HepG2 (cell line): Measurements from ENCODE around the gene PUS1. TPM values are rescaled to one million over a fixed set of nuclear protein-coding genes. Genes with fewer than 3 reads are reported as not detected.

Experiments
- ATAC-seq: fragments of 200-7000 bp; cut with Tn5 transposase; 3 replicates; pipeline ENCODE4 v1.9.1; 2020; ENCODE audit warnings: mild to moderate bottlenecking, moderate library complexity
- BruUV-seq: library from RNA; stranded (reverse); fragments of 400-500 nt; replicated peaks from 2 replicates; lab custom pipeline; 2021; lab: Mats Ljungman, UMichigan
- CTCF ChIA-PET: fragments of 300-600 bp; formaldehyde crosslinking; extraction: SDS; loops from one replicate; lab custom pipeline; 2021; ENCODE audit warnings: low total read pairs, inconsistent platforms, low intra/inter-chr PET ratio; lab: Yijun Ruan, JAX
- POLR2A ChIA-PET: fragments of 350-600 bp; sonication (Branson Sonifier 250); formaldehyde crosslinking; loops from one replicate; lab custom pipeline; 2020; ENCODE audit warnings: antibody characterized with exemption, inconsistent platforms; lab: Yijun Ruan, JAX
- DNase-seq: peaks from one replicate; pipeline ENCODE4 v3.0.0-alpha.2; 2015; ENCODE audit warnings: low spot score
- FAIRE-seq: peaks from 3 replicates; lab custom pipeline; 2011; peaks lifted over from hg19 to GRCh38; lab: Jason Lieb, UNC
- H2AFZ ChIP-seq: one replicate; pipeline ENCODE4 v1.6.1; 2011; ENCODE audit warnings: low read length, inconsistent platforms
- H3K27ac ChIP-seq: fragments of 300-600 bp; 3 replicates; pipeline ENCODE4 v1.8.0; 2011; ENCODE audit warnings: mixed run types, mild to moderate bottlenecking, mixed read lengths, low read length, inconsistent platforms; ENCODE audit not compliant: insufficient read depth; ENCODE audit errors: extremely low read length
- H3K27me3 ChIP-seq, 2 experiments: fragments of 200-600 bp in 1 of 2; 2 replicates in 1 of 2; 3 replicates in 1 of 2; pipeline versions ENCODE4 v1.6.0 to v1.8.0; 2011; ENCODE audit warnings: low read length in 2 of 2, mild to moderate bottlenecking in 2 of 2, moderate library complexity in 2 of 2, inconsistent platforms in 1 of 2; ENCODE audit not compliant: insufficient read depth in 2 of 2, control insufficient read depth in 1 of 2
- H3K36me3 ChIP-seq, 2 experiments: fragments of 200-600 bp in 1 of 2; replicated peaks in 1 of 2; 2 replicates in 1 of 2; 3 replicates in 1 of 2; pipeline versions ENCODE4 v1.5.1 to v1.8.0; 2011; ENCODE audit warnings: low read length in 2 of 2, inconsistent platforms in 1 of 2; ENCODE audit not compliant: insufficient read depth in 2 of 2, control insufficient read depth in 1 of 2
- H3K4me1 ChIP-seq: 2 replicates; pipeline ENCODE4 v1.5.1; 2012; ENCODE audit warnings: low read length, inconsistent platforms; ENCODE audit not compliant: insufficient read depth
- H3K4me2 ChIP-seq: 2 replicates; pipeline ENCODE4 v1.6.0; 2011; ENCODE audit warnings: low read depth, low read length, inconsistent platforms
- H3K4me3 ChIP-seq, 3 experiments: fragments of 200-600 bp in 1 of 3; sonication (generic), shearing (Covaris generic) in 1 of 3; replicated peaks in 1 of 3; 2 replicates each; pipeline ENCODE4 v1.5.1; 2011 to 2016; ENCODE audit warnings: low read length in 3 of 3, inconsistent platforms in 2 of 3, low read depth in 2 of 3, mild to moderate bottlenecking in 2 of 3, control low read depth in 1 of 3, mixed read lengths in 1 of 3; ENCODE audit not compliant: insufficient read depth in 1 of 3
- H3K79me2 ChIP-seq: one replicate; pipeline ENCODE4 v1.6.1; 2011; ENCODE audit warnings: low read length, inconsistent platforms; ENCODE audit not compliant: insufficient read depth
- H3K9ac ChIP-seq: 2 replicates; pipeline ENCODE4 v1.6.0; 2011; ENCODE audit warnings: mild to moderate bottlenecking, low read depth, low read length, inconsistent platforms; ENCODE audit not compliant: insufficient read depth
- H3K9me3 ChIP-seq: 2 replicates; pipeline ENCODE4 v1.5.1; 2012; ENCODE audit warnings: mild to moderate bottlenecking, low read length
- H4K20me1 ChIP-seq: 2 replicates; pipeline ENCODE4 v1.6.0; 2011; ENCODE audit warnings: inconsistent platforms, mild to moderate bottlenecking, low read length, moderate library complexity; ENCODE audit not compliant: insufficient read depth
- AHR ChIP-seq: IDR thresholded peaks from 2 replicates; pipeline ENCODE4 v1.6.1; 2018; ENCODE audit warnings: missing genetic modification reagents, missing compliant biosample characterization
- RBFOX2 ChIP-seq: fragments of 200-400 bp; formaldehyde crosslinking; IDR thresholded peaks from 2 replicates; pipeline ENCODE4 v1.6.1; 2017; ENCODE audit warnings: low read depth, mild to moderate bottlenecking, low read length
- ZNF629 ChIP-seq: sonication (generic); formaldehyde crosslinking; conservative IDR thresholded peaks from 2 replicates; pipeline ENCODE4 v1.5.0; 2020; ENCODE audit warnings: missing genetic modification reagents
- ZSCAN20 ChIP-seq: sonication (generic); formaldehyde crosslinking; IDR thresholded peaks from 2 replicates; pipeline ENCODE4 v1.4.0; 2020; ENCODE audit warnings: missing genetic modification reagents, mild to moderate bottlenecking, borderline replicate concordance
- WGBS: methylation state at CpG from one replicate; pipeline ENCODE4 v1.1.6; 2017; ENCODE audit warnings: low lambda C conversion rate; 5-methylcytosine and 5-hydroxymethylcytosine counted together
- in situ Hi-C: cut with HindIII; loops from 2 replicates; pipeline ENCODE4 v1.10.0; 2017; ENCODE audit warnings: low pct_unique_long_range_greater_than_20kb; ENCODE audit not compliant: extremely low pct_ligation_motif_present
- intact Hi-C: fragments of 100-400 bp; cut with micrococcal nuclease; formaldehyde crosslinking; loops from one replicate; pipeline ENCODE4 v1.10.0; 2022; ENCODE audit not compliant: unreplicated experiment
- polyA plus RNA-seq, 8 experiments: library from polyadenylated mRNA; depleted of rRNA in 3 of 8; stranded (reverse) in 7 of 8; unstranded in 1 of 8; fragments of >200 nt; fragmentation: Illumina TruSeq in 4 of 8; extraction: Trizol in 4 of 8; gene quantifications; 2 replicates each; pipeline versions ENCODE4 v1.2.1 to v1.2.3, GENCODE V29; 2011 to 2016; ENCODE audit warnings: low read depth in 4 of 8, missing spikeins in 1 of 8, mixed read lengths in 1 of 8; ENCODE audit not compliant: insufficient read depth in 1 of 8
- total RNA-seq, 5 experiments: library from RNA; depleted of rRNA; stranded (reverse); fragments of >200 nt; fragmentation: Illumina TruSeq; extraction: Trizol; gene quantifications; 2 replicates each; pipeline ENCODE4 v1.2.3, GENCODE V29; 2016; ENCODE audit warnings: low read depth in 1 of 5

PUS1 gene
- total and polyA plus RNA-seq, 2 of the 13 experiments (the other 11 are each of a cell fraction or from before 2014, with no cell fraction given), result 19.2 to 24.7 TPM

DNA sequence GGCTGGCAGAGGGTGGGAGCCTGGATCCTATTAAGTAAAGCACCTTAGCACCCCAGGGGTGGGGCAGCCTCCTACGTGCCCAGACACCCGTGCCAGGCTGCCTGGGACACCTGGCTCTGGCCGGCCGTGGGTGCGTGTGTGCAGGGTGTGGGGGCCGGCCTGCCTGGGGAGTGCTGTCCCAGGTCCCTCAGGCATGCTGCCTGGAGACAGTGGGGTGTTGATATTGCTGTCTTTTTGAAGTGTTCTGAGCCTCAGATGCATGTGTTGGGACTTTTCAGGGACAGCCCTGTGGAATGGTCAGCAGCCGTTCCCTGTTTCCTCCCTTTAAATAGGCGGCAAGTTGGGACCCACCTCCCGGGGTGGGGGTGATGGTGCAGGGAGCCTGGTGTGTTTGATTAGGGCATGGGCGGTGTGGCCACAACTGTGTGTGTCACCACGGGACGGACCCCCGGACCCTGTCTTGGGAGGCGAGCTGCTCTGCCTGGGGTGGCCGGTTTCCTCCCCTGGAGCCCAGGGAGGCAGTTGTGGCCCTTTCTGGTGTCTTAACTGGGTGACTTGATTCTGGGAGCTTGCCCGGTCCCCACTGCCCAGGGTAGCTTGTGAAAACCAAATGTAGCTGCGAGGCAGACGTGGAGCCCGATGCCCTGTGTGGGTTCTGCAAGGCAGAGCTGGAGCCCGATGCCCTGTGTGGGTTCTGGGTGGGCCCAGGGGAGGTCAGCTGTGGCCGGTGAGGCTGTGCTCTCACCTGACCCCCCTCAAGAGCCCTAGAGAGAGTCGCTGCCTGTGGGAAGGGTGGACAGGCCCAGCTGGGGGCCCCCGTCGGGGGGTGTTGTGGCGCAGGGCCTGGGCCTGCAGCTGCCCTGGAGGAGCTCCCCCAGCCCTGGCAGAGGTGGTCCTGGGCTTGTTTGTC, 26.5 kb upstream of the PUS1 start:
- BruUV-seq, result no TSS peak
- no peak for DNase-seq
- TF ChIP-seq ZSCAN20 (no peak), RBFOX2 (peak; percentile 44; the same call in 1 of the 2 replicates)
- Histone ChIP-seq H3K4me3 (no peak overlapping the region), H3K9me3 (no peaks in the 10 kb centered on the region), H3K27ac (no peak overlapping the region), H3K4me2 (no peak overlapping the region), H3K79me2 (peaks cover 5% of the 10 kb centered on the region), H2AFZ (no peak overlapping the region), H3K9ac (no peak overlapping the region), H3K36me3 (peaks cover 0 to 7% of the 10 kb centered on the region in 2 experiments; a peak in 4 of 5 replicates), H3K4me1 (no peaks in the 10 kb centered on the region), H3K27me3 (no peaks in the 10 kb centered on the region), H4K20me1 (peaks cover 30% of the 10 kb centered on the region; the same call in 1 of the 2 replicates)
- POLR2A ChIA-PET, result interaction anchor here (1.0 kb wide), 1 partner anchor 43 kb away, joined by 3 read pairs; no protein-coding TSS in a partner anchor
- FAIRE-seq, result no peak
- in situ Hi-C loops (no loop called here), intact Hi-C loops (no loop called here)
- CTCF ChIA-PET, result no interaction called here
- ATAC-seq, result no peak
- WGBS, result 96% methylated on average over 20 of the region's 25 CpGs

DNA sequence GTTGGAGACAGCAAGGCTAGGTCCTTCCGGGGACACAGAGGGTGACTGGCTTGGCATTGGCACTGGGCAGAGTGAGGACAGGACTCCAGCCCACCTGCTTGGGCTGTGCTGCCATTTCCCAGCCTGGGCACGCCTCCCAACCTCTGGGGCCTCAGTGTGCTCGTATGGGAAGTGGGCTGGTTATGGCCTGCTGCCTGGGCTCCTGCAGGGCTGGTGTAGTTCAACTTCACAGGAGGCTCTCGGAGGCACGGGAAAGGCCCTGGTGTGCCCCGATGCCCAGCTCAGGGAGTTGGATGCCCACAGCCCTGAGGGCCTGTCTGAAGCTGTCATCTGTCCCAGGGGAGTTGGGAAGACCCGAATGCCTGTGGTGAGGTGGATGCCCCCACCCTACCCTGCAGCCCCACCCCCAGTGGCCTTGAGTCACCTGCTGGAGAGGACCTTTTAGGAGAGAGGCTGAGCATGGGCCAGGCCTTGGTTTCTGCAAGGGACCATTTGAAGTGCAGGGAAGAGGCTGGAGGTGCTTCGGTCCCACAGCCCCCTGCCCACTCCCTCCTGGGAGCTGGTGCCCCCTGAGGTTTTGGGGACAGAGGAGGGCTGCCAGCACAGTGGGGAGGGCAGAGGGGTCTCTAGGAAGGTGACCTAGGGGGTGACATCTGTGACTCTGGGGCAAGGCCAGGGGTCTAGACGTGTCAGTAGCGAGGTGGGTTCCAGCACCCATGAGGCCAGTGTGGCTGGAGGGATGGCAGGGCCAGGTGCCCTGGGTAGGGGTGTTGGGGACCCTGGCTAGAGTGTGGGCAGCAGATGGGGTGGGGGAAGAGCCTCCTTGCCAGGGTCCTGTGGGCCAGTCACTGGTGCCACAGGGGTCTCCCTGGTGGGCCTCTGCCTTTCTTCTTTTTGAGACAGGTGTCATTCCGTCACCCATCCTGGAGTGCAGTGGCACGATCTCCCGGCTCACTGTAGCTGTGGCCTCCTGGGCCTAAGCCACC, 25.5 kb upstream of the PUS1 start:
- no peak for DNase-seq
- Histone ChIP-seq H3K27ac (no peak overlapping the region), H3K4me1 (no peaks in the 10 kb centered on the region), H3K9ac (no peak overlapping the region), H2AFZ (no peak overlapping the region), H3K27me3 (no peaks in the 10 kb centered on the region), H4K20me1 (peaks cover 30% of the 10 kb centered on the region; the same call in 1 of the 2 replicates), H3K79me2 (peaks cover 1% of the 10 kb centered on the region), H3K36me3 (peaks cover 0 to 5% of the 10 kb centered on the region in 2 experiments; a peak in 4 of 5 replicates), H3K4me3 (no peak overlapping the region), H3K9me3 (no peaks in the 10 kb centered on the region), H3K4me2 (no peak overlapping the region)
- ChIA-PET CTCF (no interaction called here), POLR2A (interaction anchor here (1.0 kb wide), 1 partner anchor 44 kb away, joined by 3 read pairs; no protein-coding TSS in a partner anchor)
- WGBS, result 90% methylated on average over 4 of the region's 13 CpGs
- no TSS peak for BruUV-seq
- intact Hi-C loops (no loop called here), in situ Hi-C loops (no loop called here)
- ATAC-seq, result no peak
- no peak for FAIRE-seq
- TF ChIP-seq ZNF629 (CRISPR knock-in tag) (peak; percentile 47; the same call in 1 of the 2 replicates), AHR (CRISPR knock-in tag) (no peak)
